ENCODE measurements around the gene ZAR1L.

ZAR1L gene

GRCh38 chr13:32302461-32302860, 12.7 kb downstream of the ZAR1L start:
- no peak for DNase-seq (ENCODE audit: low read depth in 4 of 4, low spot score in 1 of 4)

- DNase-seq (ENCODE audit: low read depth in 4 of 4, low spot score in 1 of 4): no peak
These were observed 14.2 kb downstream of the ZAR1L start for GRCh38 chr13:32300920-32301319.

GRCh38 chr13:32300406-32300805, 14.8 kb downstream of the ZAR1L start:
- no peak for DNase-seq (ENCODE audit: low read depth in 4 of 4, low spot score in 1 of 4)

- no peak for DNase-seq (ENCODE audit: low read depth in 4 of 4, low spot score in 1 of 4)
These were observed 15.3 kb downstream of the ZAR1L start for GRCh38 chr13:32299893-32300292.

- no peak for DNase-seq (ENCODE audit: low read depth in 4 of 4, low spot score in 1 of 4)
These were observed 16.5 kb downstream of the ZAR1L start for GRCh38 chr13:32298695-32299094.

- DNase-seq (ENCODE audit: low read depth in 4 of 4, low spot score in 1 of 4): no peak
These were observed 18.0 kb downstream of the ZAR1L start for GRCh38 chr13:32297206-32297605.

- no peak for DNase-seq (ENCODE audit: low read depth in 4 of 4, low spot score in 1 of 4)
These were observed 29.6 kb downstream of the ZAR1L start for GRCh38 chr13:32285633-32285965.

GRCh38 chr13:32284927-32285632, 30.1 kb downstream of the ZAR1L start:
- no peak for DNase-seq (ENCODE audit: low read depth in 4 of 4, low spot score in 1 of 4)

- no peak for DNase-seq (ENCODE audit: low read depth in 4 of 4, low spot score in 1 of 4)
These were observed 33.0 kb downstream of the ZAR1L start for GRCh38 chr13:32282096-32282711.

- no peak for DNase-seq (ENCODE audit: low read depth in 4 of 4, low spot score in 1 of 4)
These were observed 34.1 kb downstream of the ZAR1L start for GRCh38 chr13:32281096-32281495.

GRCh38 chr13:32278426-32278825, 36.7 kb downstream of the ZAR1L start:
- no peak for DNase-seq (ENCODE audit: low read depth in 4 of 4, low spot score in 1 of 4)

GRCh38 chr13:32277839-32278238, 37.3 kb downstream of the ZAR1L start:
- no peak for DNase-seq (ENCODE audit: low read depth in 4 of 4, low spot score in 1 of 4)

GRCh38 chr13:32272021-32272683, 43.0 kb downstream of the ZAR1L start:
- no peak for DNase-seq (ENCODE audit: low read depth in 4 of 4, low spot score in 1 of 4)

- DNase-seq (ENCODE audit: low read depth in 4 of 4, low spot score in 1 of 4): peak in 3 of 4 experiments; percentile 18 to 33 (median 18)
These were observed 47.2 kb downstream of the ZAR1L start for GRCh38 chr13:32267836-32268439.

- DNase-seq (ENCODE audit: low read depth in 4 of 4, low spot score in 1 of 4): no peak
These were observed 49.0 kb downstream of the ZAR1L start for GRCh38 chr13:32266130-32266529.

- DNase-seq (ENCODE audit: low read depth in 4 of 4, low spot score in 1 of 4): no peak
These were observed 49.4 kb downstream of the ZAR1L start for GRCh38 chr13:32265726-32266125.

- DNase-seq (ENCODE audit: low read depth in 4 of 4, low spot score in 1 of 4): no peak
These were observed 50.8 kb downstream of the ZAR1L start for GRCh38 chr13:32264407-32264806.

- no peak for DNase-seq (ENCODE audit: low read depth in 4 of 4, low spot score in 1 of 4)
These were observed 52.5 kb downstream of the ZAR1L start for GRCh38 chr13:32262619-32263018.

GRCh38 chr13:32262165-32262564, 53.0 kb downstream of the ZAR1L start:
- no peak for DNase-seq (ENCODE audit: low read depth in 4 of 4, low spot score in 1 of 4)

- DNase-seq (ENCODE audit: low read depth in 4 of 4, low spot score in 1 of 4): no peak
These were observed 53.6 kb downstream of the ZAR1L start for GRCh38 chr13:32261567-32261966.

GRCh38 chr13:32259116-32259515, 56.0 kb downstream of the ZAR1L start:
- DNase-seq (ENCODE audit: low read depth in 4 of 4, low spot score in 1 of 4): no peak

GRCh38 chr13:32257649-32258048, 57.5 kb downstream of the ZAR1L start:
- DNase-seq (ENCODE audit: low read depth in 4 of 4, low spot score in 1 of 4): no peak

Measured in stimulated activated CD4-positive, alpha-beta T cell treated with anti-CD3 and anti-CD28 coated beads, Interleukin-1b, Interleukin-23, amount 100 ng/mL, for 24 hours (primary cell).